Stimulated activated CD8-positive, alpha-beta memory T cell treated with anti-CD3 and anti-CD28 coated beads, Interleukin-12 subunit alpha, Interleukin-12 subunit beta, amount 100 ng/mL, for 24 hours (primary cell): ENCODE measurements around the gene CBFA2T3.
"Not testable (repeated sequence)": the region's sequence is repeated elsewhere in the genome, so short reads cannot be mapped to it uniquely, and the experiment has no call there.

Experiments used
- DNase-seq: peaks from one replicate; pipeline ENCODE4 v3.0.0-alpha.2; 2020; ENCODE audit errors: extremely low read depth

Gene CBFA2T3

GRCh38 chr16:88977018-88977811 lies at the start of gene CBFA2T3:
Gene CBFA2T3, minus strand, starts transcription at chr16:88977207. Its CDS starts 400 bp downstream, at chr16:88976807.
- no peak for DNase-seq

- peak; percentile 15 for DNase-seq
Observed at GRCh38 chr16:89026121-89026612, 49.2 kb upstream of the CBFA2T3 start.

GRCh38 chr16:89025636-89026035 lies 48.6 kb upstream of the CBFA2T3 start:
- no peak for DNase-seq

- DNase-seq: no peak
Observed at GRCh38 chr16:89024546-89025060, 47.6 kb upstream of the CBFA2T3 start.

GRCh38 chr16:89023621-89024511 lies 46.9 kb upstream of the CBFA2T3 start:
- no peak for DNase-seq

GRCh38 chr16:89023151-89023551 lies 46.1 kb upstream of the CBFA2T3 start:
- DNase-seq: no peak

- DNase-seq: no peak
Observed at GRCh38 chr16:89022051-89022836, 45.2 kb upstream of the CBFA2T3 start.

GRCh38 chr16:89020925-89021595 lies 44.1 kb upstream of the CBFA2T3 start:
- no peak for DNase-seq

GRCh38 chr16:89020068-89020924 lies 43.3 kb upstream of the CBFA2T3 start:
- no peak for DNase-seq

- DNase-seq: no peak
Observed at GRCh38 chr16:89019511-89019910, 42.5 kb upstream of the CBFA2T3 start.

GRCh38 chr16:89018282-89019158 lies 41.5 kb upstream of the CBFA2T3 start:
- no peak for DNase-seq

- DNase-seq: no peak
Observed at GRCh38 chr16:89017543-89018281, 40.7 kb upstream of the CBFA2T3 start.

GRCh38 chr16:89016561-89016960 lies 39.6 kb upstream of the CBFA2T3 start:
- DNase-seq: not testable (repeated sequence)

GRCh38 chr16:89015271-89015859 lies 38.4 kb upstream of the CBFA2T3 start:
- no peak for DNase-seq

GRCh38 chr16:89014403-89015230 lies 37.6 kb upstream of the CBFA2T3 start:
- no peak for DNase-seq

GRCh38 chr16:89013692-89014402 lies 36.8 kb upstream of the CBFA2T3 start:
- no peak for DNase-seq
